ENCODE results near the gene HECW1. TPM values are rescaled to one million over a fixed set of nuclear protein-coding genes. Genes with fewer than 3 reads are reported as not detected.

HECW1 gene
- total and polyA plus RNA-seq, 5 donors from 2014 or later, result 0.11 to 0.68 (median 0.34) TPM; not detected in 1

DNA sequence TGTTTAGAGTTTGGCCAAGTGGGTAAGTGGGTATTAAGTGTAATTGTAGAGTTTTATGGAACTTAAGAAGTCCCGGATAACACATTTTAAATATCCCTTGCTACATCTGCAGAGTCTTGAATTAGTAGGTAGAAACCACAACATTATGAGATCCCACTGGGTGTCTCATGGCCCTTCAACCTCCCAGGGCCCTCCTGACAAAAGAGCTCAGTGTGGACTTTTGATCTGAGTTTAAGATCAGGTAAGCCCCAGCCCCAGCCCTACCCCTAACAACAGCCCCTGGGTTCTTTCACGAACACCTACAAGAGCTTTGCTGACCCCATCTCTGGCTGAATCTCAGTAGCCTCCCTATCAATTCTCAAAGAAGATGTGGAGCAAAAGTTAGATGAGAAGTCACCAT, 405.0 kb downstream of the HECW1 start:
- Mint-ChIP-seq H3K36me3 (no peaks in the 10 kb centered on the region), H3K4me3 (peak overlapping the region in 1 of 4 donors; percentile 4), H3K27me3 (no peaks in the 10 kb centered on the region), H3K9me3 (peaks cover 0 to 2% (median 0%) of the 10 kb centered on the region in 7 donors), H3K4me1 (peaks cover 0 to 18% (median 8%) of the 10 kb centered on the region in 4 donors), H3K27ac (peak overlapping the region in 2 of 3 donors; percentile 47 to 51)
- H3K27ac ChIP-seq (ENCODE audit: insufficient read depth, low read length, poor library complexity, severe bottlenecking), result peak overlapping the region; percentile 36
- no peak overlapping the region for H3K4me3 ChIP-seq (ENCODE audit: low read depth, low read length)
- peak in 1 of 3 donors; percentile 3 for DNase-seq
- no peaks in the 10 kb centered on the region for H3K27me3 ChIP-seq (ENCODE audit: control insufficient read depth, insufficient read depth, low read length)
- H3K9me3 ChIP-seq (ENCODE audit: control insufficient read depth in 2 of 2, low read length in 2 of 2), result no peaks in the 10 kb centered on the region
- H3K36me3 ChIP-seq (ENCODE audit: control insufficient read depth, insufficient read depth, low read length), result no peaks in the 10 kb centered on the region
- no peak for ATAC-seq (ENCODE audit: low read depth in 2 of 2)
- peaks cover 3% of the 10 kb centered on the region for H3K4me1 ChIP-seq (ENCODE audit: control insufficient read depth, insufficient read depth, low read length, poor library complexity, severe bottlenecking)

DNA sequence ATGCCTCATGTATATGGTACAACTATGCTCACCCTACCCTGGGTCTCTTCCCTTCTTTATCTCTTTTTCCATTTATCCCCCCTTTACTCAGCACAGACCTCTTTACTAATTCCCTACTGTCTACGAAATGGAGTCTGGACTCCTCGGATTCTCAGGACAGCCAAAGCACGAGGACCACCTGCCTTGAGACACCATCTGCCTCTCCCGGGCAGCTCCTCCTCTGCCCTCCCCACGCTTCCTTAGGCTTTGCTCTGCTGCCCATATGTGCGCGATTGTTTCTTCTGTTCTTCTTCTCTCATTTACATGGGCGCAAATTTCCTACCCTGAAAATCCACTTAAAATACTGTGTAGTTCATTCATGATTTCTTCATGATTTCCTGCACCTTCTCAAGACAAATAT, 407.8 kb downstream of the HECW1 start:
- H3K4me1 Mint-ChIP-seq, result peaks cover 0 to 6% (median 5%) of the 10 kb centered on the region in 4 donors
- Histone ChIP-seq H3K27ac (ENCODE audit: insufficient read depth, low read length, poor library complexity, severe bottlenecking) (no peak overlapping the region), H3K4me3 (ENCODE audit: low read depth, low read length) (no peak overlapping the region), H3K4me1 (ENCODE audit: control insufficient read depth, insufficient read depth, low read length, poor library complexity, severe bottlenecking) (peaks cover 3% of the 10 kb centered on the region), H3K27me3 (ENCODE audit: control insufficient read depth, insufficient read depth, low read length) (no peaks in the 10 kb centered on the region), H3K36me3 (ENCODE audit: control insufficient read depth, insufficient read depth, low read length) (no peaks in the 10 kb centered on the region), H3K9me3 (ENCODE audit: control insufficient read depth in 2 of 2, low read length in 2 of 2) (no peaks in the 10 kb centered on the region)
- H3K27ac Mint-ChIP-seq, result no peak overlapping the region
- no peaks in the 10 kb centered on the region for H3K36me3 Mint-ChIP-seq
- H3K27me3 Mint-ChIP-seq, result no peaks in the 10 kb centered on the region
- no peak overlapping the region for H3K4me3 Mint-ChIP-seq
- H3K9me3 Mint-ChIP-seq, result peaks cover 0 to 2% (median 0%) of the 10 kb centered on the region in 7 donors
- DNase-seq (no peak), ATAC-seq (ENCODE audit: low read depth in 2 of 2) (no peak)

DNA sequence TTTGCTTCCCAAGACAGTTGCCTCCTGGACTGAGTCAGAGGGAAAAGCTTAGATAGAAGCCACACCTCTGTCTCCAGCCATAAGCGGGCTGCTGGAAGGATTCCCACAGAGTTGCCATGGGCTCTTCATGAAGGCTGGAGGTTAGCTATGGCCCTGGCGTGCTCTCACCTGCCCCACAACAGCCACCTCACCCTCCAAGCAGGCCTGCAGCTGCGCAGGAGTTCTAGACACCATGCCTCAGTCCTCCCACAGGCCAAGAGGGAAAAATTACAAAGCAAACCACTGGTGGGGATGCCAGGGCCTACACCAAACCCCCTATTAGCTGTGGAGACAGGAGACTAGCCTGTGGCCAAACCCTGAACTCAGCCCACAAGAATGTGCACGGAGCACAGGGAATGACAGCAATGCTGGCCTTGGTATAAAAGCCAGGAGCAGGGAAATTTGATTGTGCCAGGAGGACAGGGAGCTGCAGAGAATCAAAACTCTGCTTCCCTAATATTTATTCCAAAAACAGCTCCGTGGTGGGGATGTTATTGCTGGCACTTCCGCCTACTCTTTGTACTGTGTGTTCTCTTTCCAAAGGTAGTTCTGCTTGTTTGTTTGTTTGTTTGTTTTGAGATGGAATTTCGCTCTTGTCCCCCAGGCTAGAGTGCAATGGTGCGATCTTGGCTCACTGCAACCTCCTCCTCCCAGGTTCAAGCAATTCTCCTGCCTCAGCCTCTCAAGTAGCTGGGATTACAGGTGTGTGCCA, 410.1 kb downstream of the HECW1 start:
- Histone ChIP-seq H3K9me3 (ENCODE audit: control insufficient read depth in 2 of 2, low read length in 2 of 2) (no peaks in the 10 kb centered on the region), H3K36me3 (ENCODE audit: control insufficient read depth, insufficient read depth, low read length) (no peaks in the 10 kb centered on the region), H3K27me3 (ENCODE audit: control insufficient read depth, insufficient read depth, low read length) (no peaks in the 10 kb centered on the region), H3K27ac (ENCODE audit: insufficient read depth, low read length, poor library complexity, severe bottlenecking) (no peak overlapping the region), H3K4me1 (ENCODE audit: control insufficient read depth, insufficient read depth, low read length, poor library complexity, severe bottlenecking) (no peaks in the 10 kb centered on the region), H3K4me3 (ENCODE audit: low read depth, low read length) (no peak overlapping the region)
- Mint-ChIP-seq H3K27ac (no peak overlapping the region), H3K27me3 (no peaks in the 10 kb centered on the region), H3K36me3 (no peaks in the 10 kb centered on the region), H3K4me1 (no peaks in the 10 kb centered on the region), H3K4me3 (no peak overlapping the region), H3K9me3 (peaks cover 0 to 4% (median 0%) of the 10 kb centered on the region in 7 donors)
- ATAC-seq (ENCODE audit: low read depth in 2 of 2), result no peak
- DNase-seq, result no peak

DNA sequence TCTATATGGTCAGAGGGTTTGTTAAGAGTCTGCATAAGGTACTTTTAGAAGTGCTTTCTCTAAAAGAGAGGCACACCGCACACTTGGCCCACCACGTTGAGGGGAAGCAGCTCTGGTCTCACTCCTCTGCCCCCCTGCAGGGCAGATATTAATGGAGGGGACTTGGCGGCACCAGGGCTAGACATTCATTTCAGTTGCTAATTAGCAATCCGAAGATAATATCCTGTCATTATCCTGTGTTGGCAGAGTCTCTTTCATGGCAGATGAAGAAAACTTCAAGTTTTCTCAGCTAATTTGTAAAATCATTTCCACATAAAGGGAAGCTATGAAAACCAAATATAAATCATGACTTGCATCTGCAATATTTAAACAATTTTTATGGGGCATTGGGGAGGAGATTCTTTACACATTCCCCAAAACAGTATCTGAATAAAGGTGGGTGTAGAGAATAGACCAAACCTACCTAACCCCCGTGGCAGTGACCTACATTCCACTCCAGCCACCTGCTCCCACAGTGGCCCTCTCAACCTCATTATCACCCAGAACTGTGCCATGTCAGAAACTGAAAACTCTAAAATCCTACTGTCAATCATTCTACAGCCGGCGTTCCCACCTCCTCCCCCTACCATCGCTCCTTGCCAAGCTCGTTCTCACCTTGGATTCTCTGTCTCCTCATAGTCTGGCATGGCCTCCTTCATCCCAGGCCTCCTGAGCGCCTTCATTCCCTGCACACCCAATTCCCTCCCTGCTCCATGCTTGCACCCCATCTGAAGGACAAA, 416.3 kb downstream of the HECW1 start:
- Histone ChIP-seq H3K27me3 (ENCODE audit: control insufficient read depth, insufficient read depth, low read length) (no peaks in the 10 kb centered on the region), H3K4me3 (ENCODE audit: low read depth, low read length) (no peak overlapping the region), H3K9me3 (ENCODE audit: control insufficient read depth in 2 of 2, low read length in 2 of 2) (no peaks in the 10 kb centered on the region), H3K27ac (ENCODE audit: insufficient read depth, low read length, poor library complexity, severe bottlenecking) (no peak overlapping the region), H3K36me3 (ENCODE audit: control insufficient read depth, insufficient read depth, low read length) (no peaks in the 10 kb centered on the region), H3K4me1 (ENCODE audit: control insufficient read depth, insufficient read depth, low read length, poor library complexity, severe bottlenecking) (no peaks in the 10 kb centered on the region)
- no peak overlapping the region for H3K27ac Mint-ChIP-seq
- H3K9me3 Mint-ChIP-seq, result peaks cover 0 to 2% (median 0%) of the 10 kb centered on the region in 7 donors
- DNase-seq (no peak), ATAC-seq (ENCODE audit: low read depth in 2 of 2) (no peak)
- no peaks in the 10 kb centered on the region for H3K27me3 Mint-ChIP-seq
- no peaks in the 10 kb centered on the region for H3K4me1 Mint-ChIP-seq
- H3K4me3 Mint-ChIP-seq, result no peak overlapping the region
- H3K36me3 Mint-ChIP-seq, result no peaks in the 10 kb centered on the region

DNA sequence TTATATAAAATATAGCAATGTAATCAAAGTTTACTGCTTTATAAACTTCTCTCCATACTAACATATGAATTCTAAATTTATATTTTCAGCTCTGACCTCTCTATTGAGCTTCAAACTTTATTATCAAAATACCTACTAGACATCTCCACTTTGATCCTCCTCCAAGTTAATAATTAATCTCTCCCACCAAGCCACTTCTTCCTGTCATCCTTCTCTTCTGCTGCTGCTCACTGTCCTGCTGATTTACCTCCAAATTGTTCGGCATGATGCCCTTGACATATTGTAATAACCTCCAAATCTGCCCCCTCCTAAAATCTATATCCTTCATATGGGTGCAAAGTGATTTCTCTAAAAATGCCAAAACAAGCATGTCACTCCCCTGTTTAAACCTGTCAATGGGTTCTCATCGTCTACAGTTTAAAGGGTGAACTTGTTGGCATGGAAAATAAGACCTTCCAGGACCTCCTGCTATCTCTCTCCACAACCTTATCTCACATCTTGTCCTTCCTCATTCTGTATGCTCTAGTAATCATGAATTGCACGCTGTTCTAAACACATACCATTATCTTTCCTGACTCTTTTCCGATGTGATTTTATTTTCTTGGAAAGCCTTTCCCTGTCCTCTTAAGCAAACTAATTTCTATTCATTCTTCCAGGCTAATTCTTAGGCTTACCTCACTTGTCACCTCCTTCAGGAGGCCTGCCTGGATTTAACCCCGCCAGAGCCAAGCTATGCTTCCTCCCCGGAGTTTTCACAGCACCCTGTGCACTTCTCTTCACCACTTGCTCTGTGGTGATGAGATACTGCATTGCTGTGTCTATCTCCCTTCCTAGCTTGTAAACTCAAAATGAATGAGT, 418.3 kb downstream of the HECW1 start:
- no peaks in the 10 kb centered on the region for H3K4me1 ChIP-seq (ENCODE audit: control insufficient read depth, insufficient read depth, low read length, poor library complexity, severe bottlenecking)
- no peaks in the 10 kb centered on the region for H3K4me1 Mint-ChIP-seq
- ATAC-seq (ENCODE audit: low read depth in 2 of 2), result no peak
- no peak overlapping the region for H3K27ac Mint-ChIP-seq
- no peak overlapping the region for H3K27ac ChIP-seq (ENCODE audit: insufficient read depth, low read length, poor library complexity, severe bottlenecking)
- no peak overlapping the region for H3K4me3 Mint-ChIP-seq
- DNase-seq, result no peak
- peaks cover 0 to 2% (median 0%) of the 10 kb centered on the region in 7 donors for H3K9me3 Mint-ChIP-seq
- H3K27me3 Mint-ChIP-seq, result no peaks in the 10 kb centered on the region
- H3K36me3 ChIP-seq (ENCODE audit: control insufficient read depth, insufficient read depth, low read length), result no peaks in the 10 kb centered on the region
- H3K27me3 ChIP-seq (ENCODE audit: control insufficient read depth, insufficient read depth, low read length), result no peaks in the 10 kb centered on the region
- no peaks in the 10 kb centered on the region for H3K9me3 ChIP-seq (ENCODE audit: control insufficient read depth in 2 of 2, low read length in 2 of 2)
- H3K36me3 Mint-ChIP-seq, result no peaks in the 10 kb centered on the region
- H3K4me3 ChIP-seq (ENCODE audit: low read depth, low read length), result no peak overlapping the region

DNA sequence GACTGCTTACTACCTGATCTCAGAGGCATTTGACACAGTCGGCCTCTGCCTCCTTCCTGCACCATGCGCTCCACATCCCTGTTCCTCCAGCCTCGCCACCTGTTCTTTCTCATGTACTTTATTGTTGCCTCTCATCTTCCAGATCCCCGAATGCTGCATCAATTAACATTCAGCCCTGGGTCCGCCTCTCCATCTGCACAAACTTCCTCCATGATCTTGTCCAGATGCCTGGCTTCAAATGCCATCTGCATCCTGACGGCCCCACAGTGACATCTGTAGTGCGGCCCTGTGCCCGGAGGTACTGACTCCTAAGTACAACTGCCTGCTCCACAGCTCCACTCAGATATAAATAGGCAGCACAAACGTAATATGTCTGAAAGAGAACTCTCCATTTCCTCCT, 419.3 kb downstream of the HECW1 start:
- no peaks in the 10 kb centered on the region for H3K36me3 Mint-ChIP-seq
- Histone ChIP-seq H3K27ac (ENCODE audit: insufficient read depth, low read length, poor library complexity, severe bottlenecking) (no peak overlapping the region), H3K4me3 (ENCODE audit: low read depth, low read length) (no peak overlapping the region), H3K36me3 (ENCODE audit: control insufficient read depth, insufficient read depth, low read length) (no peaks in the 10 kb centered on the region), H3K4me1 (ENCODE audit: control insufficient read depth, insufficient read depth, low read length, poor library complexity, severe bottlenecking) (no peaks in the 10 kb centered on the region), H3K9me3 (ENCODE audit: control insufficient read depth in 2 of 2, low read length in 2 of 2) (no peaks in the 10 kb centered on the region), H3K27me3 (ENCODE audit: control insufficient read depth, insufficient read depth, low read length) (no peaks in the 10 kb centered on the region)
- no peaks in the 10 kb centered on the region for H3K9me3 Mint-ChIP-seq
- ATAC-seq (ENCODE audit: low read depth in 2 of 2), result no peak
- DNase-seq, result no peak
- H3K27me3 Mint-ChIP-seq, result no peaks in the 10 kb centered on the region
- H3K4me3 Mint-ChIP-seq, result no peak overlapping the region
- no peak overlapping the region for H3K27ac Mint-ChIP-seq
- H3K4me1 Mint-ChIP-seq, result no peaks in the 10 kb centered on the region

DNA sequence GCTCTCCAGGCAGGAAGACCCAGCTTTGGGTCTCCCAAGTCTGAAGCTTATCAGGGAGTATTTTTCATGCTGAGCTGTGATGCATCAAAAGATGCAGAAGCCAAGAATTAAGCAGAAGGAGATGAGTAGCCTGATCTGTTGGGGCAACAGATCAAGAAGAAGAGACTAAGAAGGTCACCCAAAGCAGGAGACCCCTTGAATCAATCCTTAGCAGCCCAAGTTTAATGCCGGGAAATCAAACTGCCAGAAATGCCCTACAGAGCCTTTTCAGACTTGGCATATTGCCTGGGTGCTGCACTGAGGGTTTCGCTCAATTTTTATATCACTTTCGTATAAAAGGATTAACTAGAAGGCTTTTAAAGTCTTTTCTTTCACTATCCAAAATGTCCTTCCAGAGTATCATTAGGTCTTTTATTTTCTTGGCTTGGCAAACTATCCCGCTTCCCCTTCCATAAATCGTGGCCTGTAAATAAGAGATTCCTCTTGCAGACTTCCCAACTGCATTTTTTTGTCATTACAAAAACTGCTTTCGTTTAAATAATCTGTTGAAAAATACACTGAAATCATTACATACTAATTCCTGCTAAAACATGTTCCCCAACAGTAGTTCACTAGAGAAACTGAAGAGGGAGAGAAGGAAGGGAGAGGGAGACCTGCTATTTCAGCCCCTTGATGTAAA, 421.5 kb downstream of the HECW1 start:
- Mint-ChIP-seq H3K9me3 (no peaks in the 10 kb centered on the region), H3K27me3 (no peaks in the 10 kb centered on the region), H3K4me3 (no peak overlapping the region), H3K36me3 (no peaks in the 10 kb centered on the region), H3K4me1 (no peaks in the 10 kb centered on the region), H3K27ac (no peak overlapping the region)
- Histone ChIP-seq H3K27ac (ENCODE audit: insufficient read depth, low read length, poor library complexity, severe bottlenecking) (no peak overlapping the region), H3K9me3 (ENCODE audit: control insufficient read depth in 2 of 2, low read length in 2 of 2) (no peaks in the 10 kb centered on the region), H3K4me3 (ENCODE audit: low read depth, low read length) (no peak overlapping the region), H3K36me3 (ENCODE audit: control insufficient read depth, insufficient read depth, low read length) (no peaks in the 10 kb centered on the region), H3K27me3 (ENCODE audit: control insufficient read depth, insufficient read depth, low read length) (no peaks in the 10 kb centered on the region), H3K4me1 (ENCODE audit: control insufficient read depth, insufficient read depth, low read length, poor library complexity, severe bottlenecking) (no peaks in the 10 kb centered on the region)
- DNase-seq, result no peak
- no peak for ATAC-seq (ENCODE audit: low read depth in 2 of 2)
